Muscle of leg (tissue), 11 donors: Measurements from ENCODE around the gene EMILIN3. TPM values are rescaled to one million over a fixed set of nuclear protein-coding genes. Genes with fewer than 3 reads are reported as not detected.
A peak's percentile ranks its signal among the peaks of the same experiment; 100 is the strongest.

Experiments
- DNase-seq: peaks from one replicate; pipeline ENCODE4 v3.0.0; 2013
- H3K27ac ChIP-seq: one replicate; pipeline ENCODE4 v1.5.1; 2013; ENCODE audit warnings: mild to moderate bottlenecking, low read length, control low read depth
- H3K27me3 ChIP-seq: one replicate; pipeline ENCODE4 v1.6.1; 2013; ENCODE audit warnings: low read length; ENCODE audit not compliant: control insufficient read depth, insufficient read depth
- H3K36me3 ChIP-seq: one replicate; pipeline ENCODE4 v1.6.1; 2013; ENCODE audit warnings: low read length; ENCODE audit not compliant: control insufficient read depth, insufficient read depth
- H3K4me1 ChIP-seq: one replicate; pipeline ENCODE4 v1.6.1; 2013; ENCODE audit warnings: low read length; ENCODE audit not compliant: control insufficient read depth, insufficient read depth
- H3K4me3 ChIP-seq: one replicate; pipeline ENCODE4 v1.5.1; 2013; ENCODE audit warnings: low read length, control low read depth
- H3K9me3 ChIP-seq: replicated peaks from 2 replicates; pipeline ENCODE4 v1.6.1; 2013; ENCODE audit warnings: low read depth, low read length; ENCODE audit not compliant: control insufficient read depth
- WGBS: methylation state at CpG from one replicate; pipeline ENCODE4 v1.1.5; 2013; ENCODE audit warnings: missing lambda C conversion rate; ENCODE audit not compliant: insufficient coverage; 5-methylcytosine and 5-hydroxymethylcytosine counted together
- polyA plus RNA-seq, 8 donors: library from polyadenylated mRNA; unstranded; fragments of 120-200 nt; gene quantifications; one replicate each; pipeline versions ENCODE4 v1.2.1 to v1.2.3, GENCODE V29; 2013; ENCODE audit warnings: inconsistent platforms in 1 of 8, low replicate concordance in 1 of 8; ENCODE audit not compliant: insufficient read length in 8 of 8, insufficient read depth in 1 of 8
- total RNA-seq: library from RNA; stranded (reverse); fragments of 120-200 nt; gene quantifications from one replicate; pipeline ENCODE4 v1.2.4, GENCODE V29; 2013

EMILIN3 gene
- total and polyA plus RNA-seq, 9 donors = 24.8 to 72.4 (median 46.1) TPM

DNA sequence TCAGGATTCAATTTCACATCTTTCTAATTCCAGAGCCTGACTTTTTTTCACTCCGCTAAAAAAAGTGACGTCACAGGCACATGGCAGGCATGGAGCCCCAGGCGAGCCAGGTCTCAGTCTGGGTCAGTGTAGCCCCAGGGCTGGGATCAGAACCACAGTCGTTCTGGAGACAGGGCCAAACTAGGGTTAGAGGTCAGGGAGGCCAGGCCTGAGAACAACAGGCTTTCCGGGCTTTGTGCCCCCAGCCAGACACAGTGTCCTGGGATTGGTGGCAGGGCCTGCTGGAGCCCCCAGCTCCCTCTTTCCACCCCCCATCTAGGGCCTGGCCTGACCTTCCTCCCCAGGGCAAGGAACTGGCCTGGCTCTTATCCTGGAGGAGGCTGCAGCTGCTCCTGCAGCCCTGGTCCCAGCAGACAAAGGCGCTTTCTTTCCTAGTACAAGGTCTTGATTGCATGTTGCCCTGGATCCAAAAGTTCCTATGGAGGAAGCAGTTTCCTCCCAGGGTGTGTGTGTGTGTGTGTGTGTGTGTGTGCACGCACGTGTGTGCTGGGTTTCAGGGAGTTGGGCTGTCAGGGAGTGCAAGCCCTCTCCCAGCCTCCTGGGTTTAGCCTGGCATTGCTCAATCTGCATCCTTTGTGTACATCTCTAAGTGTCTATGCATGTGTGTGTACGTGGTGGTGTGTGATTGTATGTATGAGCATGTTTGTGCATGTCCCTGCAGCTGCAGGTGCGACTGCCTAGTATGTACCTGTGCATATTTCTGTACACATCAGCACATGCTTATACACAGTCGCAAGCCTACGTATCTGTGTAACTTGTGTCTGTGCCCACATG, 26.5 kb upstream of the EMILIN3 start:
- no peaks in the 10 kb centered on the region for H3K9me3 ChIP-seq
- no peak overlapping the region for H3K4me3 ChIP-seq
- WGBS = 22% methylated on average over 7 of the region's 12 CpGs
- peak; percentile 95 for DNase-seq
- H3K27me3 ChIP-seq = no peaks in the 10 kb centered on the region
- peaks cover 54% of the 10 kb centered on the region for H3K4me1 ChIP-seq
- H3K27ac ChIP-seq = peak overlapping the region; percentile 66
- no peaks in the 10 kb centered on the region for H3K36me3 ChIP-seq

DNA sequence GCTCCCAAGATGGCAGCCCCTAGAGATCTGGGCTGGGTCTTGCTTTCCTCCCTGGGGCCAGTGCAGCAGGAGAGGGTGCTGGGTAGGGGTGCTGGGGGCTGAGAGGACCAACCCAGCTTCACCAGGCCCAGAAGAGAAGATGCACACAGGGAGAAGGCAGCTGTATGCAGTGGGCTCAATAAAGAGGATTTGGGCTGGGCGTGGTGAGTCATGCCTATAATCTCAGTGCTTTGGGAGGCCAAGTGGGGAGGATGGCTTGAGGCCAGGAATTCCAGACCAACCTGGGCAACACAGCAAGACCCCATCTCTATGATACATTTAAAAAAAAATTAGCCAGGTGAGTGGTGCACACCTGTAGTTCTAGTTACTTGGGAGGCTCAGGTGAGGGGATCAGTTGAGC, 25.7 kb upstream of the EMILIN3 start:
- no peaks in the 10 kb centered on the region for H3K36me3 ChIP-seq
- no peaks in the 10 kb centered on the region for H3K27me3 ChIP-seq
- H3K4me3 ChIP-seq = no peak overlapping the region
- peak overlapping the region; percentile 66 for H3K27ac ChIP-seq
- no peak for DNase-seq
- H3K4me1 ChIP-seq = peaks cover 59% of the 10 kb centered on the region
- no CpG with 5 or more reads among the region's 1 CpG for WGBS
- no peaks in the 10 kb centered on the region for H3K9me3 ChIP-seq

DNA sequence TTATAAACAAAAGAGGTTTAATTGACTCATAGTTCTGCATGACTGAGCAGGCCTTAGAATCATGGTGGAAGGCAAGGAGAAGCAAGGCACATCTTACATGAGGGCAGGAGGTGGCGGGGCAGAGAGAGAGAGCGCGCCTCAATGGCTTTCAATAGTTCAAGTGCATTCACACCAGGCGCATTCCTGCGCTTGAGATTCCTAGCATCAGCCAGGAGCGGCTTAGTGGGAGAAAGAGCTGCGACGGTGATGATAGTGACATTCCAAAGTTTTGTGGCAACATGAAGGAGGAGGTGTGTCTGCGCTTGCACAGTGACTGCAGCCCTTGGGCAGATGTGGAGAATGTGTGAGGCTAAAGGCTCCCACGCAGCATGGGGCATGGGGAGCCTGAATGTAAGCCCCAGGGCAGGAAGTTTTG, 25.0 kb upstream of the EMILIN3 start:
- Histone ChIP-seq H3K4me1 (peaks cover 66% of the 10 kb centered on the region), H3K9me3 (no peaks in the 10 kb centered on the region), H3K4me3 (no peak overlapping the region), H3K36me3 (no peaks in the 10 kb centered on the region), H3K27ac (no peak overlapping the region), H3K27me3 (no peaks in the 10 kb centered on the region)
- no peak for DNase-seq
- WGBS = 74% methylated on average over 7 of the region's 10 CpGs

DNA sequence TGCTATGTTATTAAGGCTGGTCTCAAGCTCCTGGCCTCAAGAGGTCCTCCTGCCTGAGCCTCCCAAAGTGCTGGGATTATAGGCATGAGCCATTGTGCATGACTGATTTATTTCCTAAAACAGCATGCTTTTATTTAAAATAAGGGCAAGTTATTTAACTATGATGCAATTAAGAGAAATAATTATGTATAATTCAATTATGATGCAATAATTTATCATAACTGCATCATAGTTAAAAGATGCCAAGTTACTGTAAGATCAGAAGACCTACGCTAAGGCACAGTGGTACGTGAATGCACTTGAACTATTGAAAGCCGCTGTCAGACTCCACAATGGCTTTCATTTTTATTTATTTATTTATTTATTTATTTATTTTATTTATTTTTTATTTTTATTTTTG, 24.3 kb upstream of the EMILIN3 start:
- Histone ChIP-seq H3K4me3 (no peak overlapping the region), H3K36me3 (no peaks in the 10 kb centered on the region), H3K4me1 (peaks cover 60% of the 10 kb centered on the region), H3K27ac (no peak overlapping the region), H3K27me3 (no peaks in the 10 kb centered on the region), H3K9me3 (no peaks in the 10 kb centered on the region)
- no CpG with 5 or more reads among the region's 3 CpGs for WGBS
- no peak for DNase-seq

DNA sequence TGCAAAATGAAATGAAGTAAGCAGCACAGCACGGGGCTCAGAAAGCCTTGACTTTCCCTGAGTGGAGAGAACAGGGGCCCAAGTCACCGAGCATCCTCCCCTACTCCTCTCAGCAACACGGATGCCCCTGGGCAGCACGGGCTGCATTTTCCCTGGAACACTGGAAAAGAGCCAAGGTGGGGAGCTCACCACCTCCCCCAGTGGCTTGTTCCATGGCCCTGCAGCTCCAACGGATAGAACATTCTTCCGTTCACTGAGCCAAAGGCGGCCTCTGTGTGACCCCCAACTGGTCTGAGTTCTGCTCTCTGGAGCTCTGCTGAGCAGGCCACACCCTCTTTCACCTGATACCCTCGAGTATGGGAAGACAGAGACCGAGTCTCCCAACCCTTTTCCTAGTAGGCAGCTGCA, 20.8 kb upstream of the EMILIN3 start:
- DNase-seq = peak; percentile 88
- no peak overlapping the region for H3K4me3 ChIP-seq
- peaks cover 37% of the 10 kb centered on the region for H3K4me1 ChIP-seq
- 5% methylated on average over 5 of the region's 9 CpGs for WGBS
- no peaks in the 10 kb centered on the region for H3K36me3 ChIP-seq
- H3K27ac ChIP-seq = peak overlapping the region; percentile 81
- no peaks in the 10 kb centered on the region for H3K27me3 ChIP-seq
- no peaks in the 10 kb centered on the region for H3K9me3 ChIP-seq

DNA sequence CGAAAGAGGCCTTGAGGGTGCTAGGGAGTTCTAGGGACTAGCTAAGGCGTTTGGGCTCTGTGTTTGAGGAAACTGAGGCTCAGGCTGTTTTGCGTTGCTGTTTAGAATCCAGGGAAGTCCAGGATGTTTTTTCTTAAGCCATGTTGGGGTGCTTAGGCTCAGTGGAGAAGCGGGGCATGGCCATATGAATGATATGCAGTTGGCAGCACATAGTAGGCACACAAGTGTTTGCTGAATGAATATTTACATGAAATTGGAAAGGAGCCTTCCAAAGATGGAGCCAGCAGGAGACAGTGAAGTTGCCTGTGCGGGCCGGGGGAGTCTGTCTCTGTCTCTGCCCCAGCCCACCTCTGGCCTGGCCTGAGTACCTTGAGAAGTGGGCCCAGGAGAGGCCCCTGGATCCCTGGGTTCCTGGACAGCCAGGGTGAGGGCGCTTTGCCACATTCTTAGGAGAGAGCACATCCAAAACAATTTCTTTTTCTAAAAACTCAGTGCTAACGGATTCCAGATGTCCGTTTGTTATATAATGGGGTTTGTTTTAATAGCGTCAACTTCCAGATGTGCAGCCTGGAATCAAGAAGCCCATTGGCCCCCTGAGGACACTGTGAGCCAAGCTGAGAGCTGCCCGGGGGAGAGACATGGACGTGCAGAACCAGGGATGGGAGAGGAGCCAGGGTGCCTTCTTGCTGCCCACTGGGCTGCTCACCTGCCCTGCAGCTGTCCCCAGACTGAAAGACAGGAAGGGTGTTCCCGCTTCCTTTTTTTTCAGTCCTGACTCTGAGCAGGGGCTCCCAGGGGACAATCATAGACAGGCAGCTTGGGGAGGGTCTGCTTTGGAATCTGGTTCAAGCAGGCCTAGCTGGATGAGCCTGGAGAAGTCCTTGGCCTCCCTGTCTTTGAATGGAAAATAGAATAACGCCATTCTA, 20.1 kb upstream of the EMILIN3 start:
- H3K27ac ChIP-seq = peak overlapping the region; percentile 81
- H3K27me3 ChIP-seq = no peaks in the 10 kb centered on the region
- WGBS = 35% methylated on average over 7 of the region's 14 CpGs
- no peak overlapping the region for H3K4me3 ChIP-seq
- H3K4me1 ChIP-seq = peaks cover 30% of the 10 kb centered on the region
- no peaks in the 10 kb centered on the region for H3K9me3 ChIP-seq
- no peaks in the 10 kb centered on the region for H3K36me3 ChIP-seq
- peak; percentile 98 for DNase-seq

DNA sequence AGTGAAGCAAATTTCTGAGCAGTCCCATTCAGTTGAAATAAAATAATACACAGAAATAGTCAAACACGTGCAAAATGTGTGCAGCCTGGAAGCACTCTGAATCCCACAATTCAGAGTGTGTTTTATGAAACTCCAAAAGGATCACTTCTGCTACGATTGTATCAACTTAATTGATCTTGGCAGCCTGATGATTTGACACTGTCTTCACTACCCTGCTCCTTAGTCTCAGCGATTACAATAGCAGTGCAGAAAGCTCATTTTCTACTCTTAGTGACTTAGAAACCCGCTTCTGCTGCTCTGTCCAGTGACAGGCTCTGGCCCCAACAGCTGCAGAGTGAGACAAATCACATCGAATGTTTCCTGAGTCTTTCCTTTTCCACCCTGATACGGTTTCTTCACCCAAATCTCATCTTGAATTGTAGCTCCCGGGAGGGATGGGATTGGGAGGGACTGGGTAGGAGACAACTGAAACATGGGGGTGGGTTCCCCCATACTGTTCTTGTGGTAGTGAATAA, 16.2 kb upstream of the EMILIN3 start:
- H3K27ac ChIP-seq = peak overlapping the region; percentile 74
- no peaks in the 10 kb centered on the region for H3K36me3 ChIP-seq
- peak; percentile 69 for DNase-seq
- H3K9me3 ChIP-seq = no peaks in the 10 kb centered on the region
- no peak overlapping the region for H3K4me3 ChIP-seq
- peaks cover 29% of the 10 kb centered on the region for H3K4me1 ChIP-seq
- 11% methylated on average over 3 of the region's 7 CpGs for WGBS
- H3K27me3 ChIP-seq = no peaks in the 10 kb centered on the region

DNA sequence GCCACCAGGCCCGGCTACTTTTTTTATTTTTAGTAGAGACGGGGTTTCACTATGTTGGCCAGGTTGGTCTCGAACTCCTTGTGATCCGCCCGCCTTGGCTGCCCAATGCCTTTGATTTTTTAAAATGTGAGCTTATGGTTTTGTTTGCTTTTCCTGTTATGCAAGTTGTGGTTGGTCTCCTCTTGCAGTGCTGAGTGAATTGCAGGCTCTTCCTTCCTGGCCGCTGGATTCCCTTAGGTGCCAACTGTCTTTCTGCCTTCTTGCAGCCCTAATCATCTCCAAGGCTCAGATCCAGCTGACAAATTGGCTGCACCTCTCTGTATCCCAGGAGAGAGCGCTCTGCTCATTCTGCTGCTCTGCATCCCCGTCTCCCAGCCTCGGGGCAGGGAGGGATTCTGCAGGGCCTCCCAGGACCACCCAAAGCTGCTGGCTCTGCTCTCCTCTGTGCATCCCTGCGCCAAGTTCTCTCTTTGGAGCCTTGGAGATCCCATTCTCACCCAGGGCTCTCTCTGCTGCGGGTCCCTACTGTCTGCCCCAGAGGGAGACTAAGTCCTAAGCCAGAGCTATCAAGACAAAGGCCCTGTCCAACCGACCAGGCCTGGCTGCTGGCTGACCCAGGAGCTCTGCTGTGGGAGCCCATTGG, 14.1 kb upstream of the EMILIN3 start:
- H3K27me3 ChIP-seq = no peaks in the 10 kb centered on the region
- 34% methylated on average over 9 of the region's 12 CpGs for WGBS
- DNase-seq = no peak

DNA sequence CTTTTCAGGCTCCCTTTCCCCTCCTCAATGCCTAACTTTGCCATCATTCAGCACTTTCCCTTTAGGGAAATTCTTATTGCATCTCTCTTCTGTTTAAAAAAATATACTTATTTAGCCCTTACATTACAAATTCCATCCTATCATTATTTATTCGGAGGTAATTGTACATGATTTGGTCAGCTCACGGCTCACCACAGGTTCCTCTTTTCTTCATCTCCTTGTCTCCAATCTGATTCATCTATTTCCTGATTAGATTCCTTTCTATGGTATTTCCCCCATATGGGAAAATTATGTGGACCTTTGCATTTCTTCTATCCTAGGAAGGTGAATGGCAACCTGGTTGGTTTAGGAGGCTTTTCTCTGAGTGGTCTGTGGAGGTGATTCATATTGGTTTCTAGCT, 12.9 kb upstream of the EMILIN3 start:
- no peak for DNase-seq
- no peaks in the 10 kb centered on the region for H3K36me3 ChIP-seq

More for the DNA sequence above, 14.1 kb upstream of the EMILIN3 start:
- H3K36me3 ChIP-seq = no peaks in the 10 kb centered on the region
- H3K4me3 ChIP-seq = no peak overlapping the region
- peaks cover 15% of the 10 kb centered on the region for H3K4me1 ChIP-seq
- H3K9me3 ChIP-seq = no peaks in the 10 kb centered on the region
- no peak overlapping the region for H3K27ac ChIP-seq

More for the DNA sequence above, 12.9 kb upstream of the EMILIN3 start:
- H3K27me3 ChIP-seq = no peaks in the 10 kb centered on the region
- H3K4me1 ChIP-seq = peaks cover 15% of the 10 kb centered on the region
- H3K27ac ChIP-seq = no peak overlapping the region
- H3K9me3 ChIP-seq = no peaks in the 10 kb centered on the region
- no peak overlapping the region for H3K4me3 ChIP-seq
- no CpG with 5 or more reads among the region's 2 CpGs for WGBS
